Activated T-cell treated with anti-CD3 and anti-CD28 coated beads for 4 hours (primary cell): Measurements from ENCODE around the gene GRIK2.

Experiments
- DNase-seq: peaks from one replicate; pipeline ENCODE4 v3.0.0-alpha.2; 2020

GRIK2 gene

GRCh38 chr6:101728388-101728787, 334.9 kb downstream of the GRIK2 start:
- no peak for DNase-seq

GRCh38 chr6:101728956-101729355, 335.4 kb downstream of the GRIK2 start:
- no peak for DNase-seq

- no peak for DNase-seq
These were observed 337.4 kb downstream of the GRIK2 start for GRCh38 chr6:101730954-101731353.

- no peak for DNase-seq
These were observed 340.4 kb downstream of the GRIK2 start for GRCh38 chr6:101733899-101734298.

GRCh38 chr6:101738481-101738880, 345.0 kb downstream of the GRIK2 start:
- no peak for DNase-seq

- DNase-seq: no peak
These were observed 347.1 kb downstream of the GRIK2 start for GRCh38 chr6:101740631-101741030.

- no peak for DNase-seq
These were observed 348.1 kb downstream of the GRIK2 start for GRCh38 chr6:101741474-101742171.

- DNase-seq: no peak
These were observed 353.7 kb downstream of the GRIK2 start for GRCh38 chr6:101747160-101747559.

GRCh38 chr6:101747716-101748115, 354.2 kb downstream of the GRIK2 start:
- DNase-seq: no peak

- DNase-seq: no peak
These were observed 362.4 kb downstream of the GRIK2 start for GRCh38 chr6:101755931-101756330.

GRCh38 chr6:101758368-101758767, 364.9 kb downstream of the GRIK2 start:
- DNase-seq: no peak

GRCh38 chr6:101760843-101761621, 367.5 kb downstream of the GRIK2 start:
- DNase-seq: no peak

- no peak for DNase-seq
These were observed 369.3 kb downstream of the GRIK2 start for GRCh38 chr6:101762851-101763250.

GRCh38 chr6:101765281-101765680, 371.8 kb downstream of the GRIK2 start:
- no peak for DNase-seq

GRCh38 chr6:101770116-101770515, 376.6 kb downstream of the GRIK2 start:
- DNase-seq: no peak

GRCh38 chr6:101776919-101777350, 383.4 kb downstream of the GRIK2 start:
- DNase-seq: no peak

GRCh38 chr6:101777646-101778045, 384.1 kb downstream of the GRIK2 start:
- DNase-seq: no peak

GRCh38 chr6:101779051-101779844, 385.7 kb downstream of the GRIK2 start:
- DNase-seq: no peak

GRCh38 chr6:101783287-101783686, 389.8 kb downstream of the GRIK2 start:
- no peak for DNase-seq

GRCh38 chr6:101784094-101784493, 390.6 kb downstream of the GRIK2 start:
- DNase-seq: no peak

- DNase-seq: no peak
These were observed 406.0 kb downstream of the GRIK2 start for GRCh38 chr6:101799531-101799930.

GRCh38 chr6:101800598-101800997, 407.1 kb downstream of the GRIK2 start:
- DNase-seq: no peak

GRCh38 chr6:101803136-101803535, 409.6 kb downstream of the GRIK2 start:
- no peak for DNase-seq

- DNase-seq: no peak
These were observed 412.7 kb downstream of the GRIK2 start for GRCh38 chr6:101806241-101806640.
